ENCODE data around the gene MAN2B1.
A peak's percentile ranks its signal among the peaks of the same experiment; 100 is the strongest.
"Not testable (repeated sequence)": the region's sequence is repeated elsewhere in the genome, so short reads cannot be mapped to it uniquely, and the experiment has no call there.

MAN2B1 gene

GRCh38 chr19:12657966-12658365 is 8.6 kb downstream of the MAN2B1 start:
- DNase-seq (ENCODE audit: low read depth) = no peak

- no peak for DNase-seq (ENCODE audit: low read depth)
Observed at GRCh38 chr19:12656899-12657571, 9.5 kb downstream of the MAN2B1 start.

GRCh38 chr19:12655546-12655945 is 11.0 kb downstream of the MAN2B1 start:
- no peak for DNase-seq (ENCODE audit: low read depth)

GRCh38 chr19:12652219-12652618 is 14.3 kb downstream of the MAN2B1 start:
- no peak for DNase-seq (ENCODE audit: low read depth)

- DNase-seq (ENCODE audit: low read depth) = no peak
Observed at GRCh38 chr19:12649941-12650340, 16.6 kb downstream of the MAN2B1 start.

GRCh38 chr19:12648088-12648487 is 18.5 kb downstream of the MAN2B1 start:
- no peak for DNase-seq (ENCODE audit: low read depth)

- DNase-seq (ENCODE audit: low read depth) = no peak
Observed at GRCh38 chr19:12647490-12648071, 19.0 kb downstream of the MAN2B1 start.

GRCh38 chr19:12647047-12647446 is 19.5 kb downstream of the MAN2B1 start:
- no peak for DNase-seq (ENCODE audit: low read depth)

- no peak for DNase-seq (ENCODE audit: low read depth)
Observed at GRCh38 chr19:12646551-12646950, 20.0 kb downstream of the MAN2B1 start.

- DNase-seq (ENCODE audit: low read depth) = not testable (repeated sequence)
Observed at GRCh38 chr19:12643716-12644115, 22.8 kb downstream of the MAN2B1 start.

- no peak for DNase-seq (ENCODE audit: low read depth)
Observed at GRCh38 chr19:12642506-12642905, 24.0 kb downstream of the MAN2B1 start.

- no peak for DNase-seq (ENCODE audit: low read depth)
Observed at GRCh38 chr19:12641456-12641855, 25.1 kb downstream of the MAN2B1 start.

GRCh38 chr19:12639901-12640613 is 26.5 kb downstream of the MAN2B1 start:
- peak; percentile 74 for DNase-seq (ENCODE audit: low read depth)

- no peak for DNase-seq (ENCODE audit: low read depth)
Observed at GRCh38 chr19:12638611-12639182, 27.8 kb downstream of the MAN2B1 start.

- DNase-seq (ENCODE audit: low read depth) = no peak
Observed at GRCh38 chr19:12636631-12637030, 29.9 kb downstream of the MAN2B1 start.

GRCh38 chr19:12629215-12629614 is 37.3 kb downstream of the MAN2B1 start:
- DNase-seq (ENCODE audit: low read depth) = no peak

- DNase-seq (ENCODE audit: low read depth) = no peak
Observed at GRCh38 chr19:12628040-12629022, 38.2 kb downstream of the MAN2B1 start.

- DNase-seq (ENCODE audit: low read depth) = no peak
Observed at GRCh38 chr19:12626958-12627357, 39.6 kb downstream of the MAN2B1 start.

- no peak for DNase-seq (ENCODE audit: low read depth)
Observed at GRCh38 chr19:12623361-12624031, 43.0 kb downstream of the MAN2B1 start.

- DNase-seq (ENCODE audit: low read depth) = not testable (repeated sequence)
Observed at GRCh38 chr19:12621253-12622024, 45.1 kb downstream of the MAN2B1 start.
